Hepatocyte (in vitro differentiated cells): Measurements from ENCODE around the gene TCERG1. TPM values are rescaled to one million over a fixed set of nuclear protein-coding genes. Genes with fewer than 3 reads are reported as not detected.

Experiments used
- DNase-seq: peaks from one replicate; pipeline ENCODE4 v3.0.0-alpha.2; 2016; ENCODE audit warnings: low spot score
- H2AFZ ChIP-seq: fragments of 200-600 bp; sonication (generic); 2 replicates; pipeline ENCODE4 v1.6.0; 2016; ENCODE audit warnings: antibody characterized with exemption, mild to moderate bottlenecking
- H3K27ac ChIP-seq: fragments of 200-600 bp; sonication (generic); 2 replicates; pipeline ENCODE4 v1.5.1; 2016; ENCODE audit warnings: mild to moderate bottlenecking
- H3K27me3 ChIP-seq: fragments of 200-600 bp; sonication (generic); 2 replicates; pipeline ENCODE4 v1.6.1; 2016
- H3K36me3 ChIP-seq: fragments of 200-600 bp; sonication (generic); replicated peaks from 2 replicates; pipeline ENCODE4 v1.5.1; 2016; ENCODE audit warnings: low read depth; ENCODE audit not compliant: insufficient read depth
- H3K4me1 ChIP-seq: fragments of 200-600 bp; sonication (generic); 2 replicates; pipeline ENCODE4 v1.5.1; 2016; ENCODE audit warnings: mild to moderate bottlenecking, moderate library complexity; ENCODE audit not compliant: insufficient read depth
- H3K4me2 ChIP-seq: fragments of 200-600 bp; sonication (generic); 2 replicates; pipeline ENCODE4 v1.6.0; 2016
- H3K4me3 ChIP-seq: fragments of 200-600 bp; sonication (generic); 2 replicates; pipeline ENCODE4 v1.5.1; 2016; ENCODE audit warnings: mild to moderate bottlenecking
- H3K79me2 ChIP-seq: fragments of 200-600 bp; sonication (generic); 2 replicates; pipeline ENCODE4 v1.6.0; 2017; ENCODE audit warnings: mild to moderate bottlenecking
- H3K9me2 ChIP-seq: fragments of 200-600 bp; sonication (generic); replicated peaks from 2 replicates; pipeline ENCODE4 v1.6.0; 2017; ENCODE audit warnings: mild to moderate bottlenecking; ENCODE audit not compliant: insufficient read depth
- H3K9me3 ChIP-seq: fragments of 200-600 bp; sonication (generic); 2 replicates; pipeline ENCODE4 v1.5.1; 2016; ENCODE audit warnings: low read depth, mild to moderate bottlenecking
- H4K20me1 ChIP-seq: fragments of 200-600 bp; sonication (generic); 2 replicates; pipeline ENCODE4 v1.6.0; 2016; ENCODE audit warnings: mild to moderate bottlenecking; ENCODE audit not compliant: insufficient read depth, poor library complexity, severe bottlenecking
- CTCF ChIP-seq: fragments of 200-600 bp; sonication (generic); IDR thresholded peaks from 2 replicates; pipeline ENCODE4 v1.5.1; 2016; ENCODE audit warnings: antibody characterized with exemption, mild to moderate bottlenecking; ENCODE audit not compliant: poor library complexity
- EZH2 ChIP-seq: fragments of 200-600 bp; sonication (generic); IDR thresholded peaks from 2 replicates; pipeline ENCODE4 v1.6.1; 2016; ENCODE audit warnings: antibody characterized with exemption, mild to moderate bottlenecking, borderline replicate concordance
- EZH2phosphoT487 ChIP-seq: fragments of 200-600 bp; sonication (generic); IDR thresholded peaks from one replicate; pipeline ENCODE4 v1.6.1; 2018; ENCODE audit warnings: antibody characterized with exemption, mild to moderate bottlenecking, low read depth, moderate library complexity; ENCODE audit not compliant: unreplicated experiment, severe bottlenecking
- WGBS: methylation state at CpG from one replicate; pipeline ENCODE4 v1.1.6; 2016; ENCODE audit warnings: low lambda C conversion rate; ENCODE audit errors: missing lambda C conversion rate; 5-methylcytosine and 5-hydroxymethylcytosine counted together
- polyA plus RNA-seq: library from polyadenylated mRNA; unstranded; fragments of >200 nt; fragmentation: Nextera tagmentation; extraction: Ambion mirVana; gene quantifications from 2 replicates; pipeline ENCODE4 v1.2.1, GENCODE V29; 2016
- total RNA-seq: library from RNA; depleted of rRNA; stranded (reverse); fragments of >200 nt; gene quantifications from 2 replicates; pipeline ENCODE4 v1.2.3, GENCODE V29; 2014

The TCERG1 gene
- total and polyA plus RNA-seq, 2 experiments from 2014 or later: 49.3 to 68.1 TPM

- peaks cover 97% of the 10 kb centered on the region for H3K79me2 ChIP-seq
- no peak for DNase-seq
- H4K20me1 ChIP-seq: peaks cover 41% of the 10 kb centered on the region
- no peak overlapping the region for H2AFZ ChIP-seq
- H3K4me1 ChIP-seq: peaks cover 4% of the 10 kb centered on the region
- no peak for TF ChIP-seq EZH2
- no peak for TF ChIP-seq CTCF
- TF ChIP-seq EZH2phosphoT487: no peak
- no peaks in the 10 kb centered on the region for H3K9me2 ChIP-seq
- 71% methylated on average over 2 of the region's 2 CpGs for WGBS
- no peak overlapping the region for H3K4me3 ChIP-seq
- H3K27ac ChIP-seq: no peak overlapping the region
- H3K36me3 ChIP-seq: no peaks in the 10 kb centered on the region
- H3K9me3 ChIP-seq: no peaks in the 10 kb centered on the region
- H3K27me3 ChIP-seq: no peaks in the 10 kb centered on the region
- H3K4me2 ChIP-seq: no peak overlapping the region
These were observed 10.3 kb downstream of the TCERG1 start for GRCh38 chr5:146457431-146457830.

DNA sequence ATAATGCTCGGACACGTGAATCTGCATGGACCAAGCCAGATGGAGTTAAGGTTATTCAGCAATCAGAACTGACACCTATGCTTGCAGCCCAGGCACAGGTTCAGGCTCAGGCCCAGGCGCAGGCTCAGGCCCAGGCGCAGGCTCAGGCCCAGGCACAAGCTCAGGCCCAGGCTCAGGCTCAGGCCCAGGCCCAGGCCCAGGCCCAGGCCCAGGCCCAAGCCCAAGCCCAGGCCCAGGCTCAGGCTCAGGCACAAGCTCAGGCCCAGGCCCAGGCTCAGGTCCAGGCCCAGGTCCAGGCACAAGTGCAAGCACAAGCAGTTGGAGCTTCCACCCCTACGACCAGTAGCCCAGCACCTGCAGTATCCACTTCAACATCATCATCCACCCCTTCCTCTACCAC is 11.8 kb downstream of the TCERG1 start:
- no peaks in the 10 kb centered on the region for H3K27me3 ChIP-seq
- peaks cover 4% of the 10 kb centered on the region for H3K4me1 ChIP-seq
- no peaks in the 10 kb centered on the region for H3K36me3 ChIP-seq
- H3K79me2 ChIP-seq: peaks cover 90% of the 10 kb centered on the region
- TF ChIP-seq EZH2phosphoT487: no peak
- no peak for TF ChIP-seq CTCF
- TF ChIP-seq EZH2: no peak
- DNase-seq: no peak
- no peak overlapping the region for H3K4me2 ChIP-seq
- no peaks in the 10 kb centered on the region for H3K9me3 ChIP-seq
- H3K4me3 ChIP-seq: no peak overlapping the region
- H3K27ac ChIP-seq: no peak overlapping the region
- WGBS: 97% methylated on average over 5 of the region's 5 CpGs
- H4K20me1 ChIP-seq: peaks cover 32% of the 10 kb centered on the region
- no peaks in the 10 kb centered on the region for H3K9me2 ChIP-seq
- no peak overlapping the region for H2AFZ ChIP-seq

GRCh38 chr5:146461319-146461718 is 14.2 kb downstream of the TCERG1 start:
- H2AFZ ChIP-seq: no peak overlapping the region
- no peaks in the 10 kb centered on the region for H3K9me2 ChIP-seq
- H3K9me3 ChIP-seq: no peaks in the 10 kb centered on the region
- peaks cover 11% of the 10 kb centered on the region for H4K20me1 ChIP-seq
- no peak overlapping the region for H3K4me3 ChIP-seq
- no peaks in the 10 kb centered on the region for H3K27me3 ChIP-seq
- H3K36me3 ChIP-seq: no peaks in the 10 kb centered on the region
- TF ChIP-seq EZH2: no peak
- H3K4me2 ChIP-seq: no peak overlapping the region
- peaks cover 4% of the 10 kb centered on the region for H3K4me1 ChIP-seq
- peaks cover 65% of the 10 kb centered on the region for H3K79me2 ChIP-seq
- 52% methylated on average over 1 of the region's 1 CpG for WGBS
- H3K27ac ChIP-seq: no peak overlapping the region
- DNase-seq: no peak

GRCh38 chr5:146463446-146463845 is 16.3 kb downstream of the TCERG1 start:
- WGBS: 92% methylated on average over 6 of the region's 6 CpGs
- Histone ChIP-seq H3K27ac (no peak overlapping the region), H3K9me2 (no peaks in the 10 kb centered on the region), H3K27me3 (no peaks in the 10 kb centered on the region), H2AFZ (no peak overlapping the region), H4K20me1 (peaks cover 17% of the 10 kb centered on the region), H3K9me3 (no peaks in the 10 kb centered on the region), H3K4me3 (no peak overlapping the region), H3K4me1 (peaks cover 4% of the 10 kb centered on the region), H3K79me2 (peaks cover 57% of the 10 kb centered on the region), H3K4me2 (no peak overlapping the region), H3K36me3 (no peaks in the 10 kb centered on the region)
- DNase-seq: no peak
- TF ChIP-seq EZH2phosphoT487 (no peak), CTCF (no peak), EZH2 (no peak)
